Activated CD8-positive, alpha-beta T cell treated with anti-CD3 and anti-CD28 coated beads, Interleukin-2, amount 10 ng/mL, durations not matched to agents 7 days and 5 days (primary cell): ENCODE data around the gene SERINC3. TPM values are rescaled to one million over a fixed set of nuclear protein-coding genes. Genes with fewer than 3 reads are reported as not detected.

Source experiments
- ATAC-seq: fragments of 150-1000 bp; cut with Tn5 transposase; one replicate; pipeline ENCODE4 v1.10.0; 2021; ENCODE audit warnings: moderate library complexity
- CTCF ChIA-PET: fragments of 350-600 bp; sonication (Branson Sonifier 250); formaldehyde crosslinking; loops from one replicate; lab custom pipeline; 2021; ENCODE audit warnings: antibody characterized with exemption; lab: Charles Lee
- POLR2A ChIA-PET: fragments of 350-600 bp; sonication (Branson Sonifier 250); formaldehyde crosslinking; loops from one replicate; lab custom pipeline; 2021; ENCODE audit warnings: antibody characterized with exemption; lab: Charles Lee
- DNase-seq: peaks from one replicate; pipeline ENCODE4 v3.0.0-alpha.2; 2020
- H3K27ac Mint-ChIP-seq: one replicate; pipeline ENCODE4 v1.8.0; 2021; ENCODE audit warnings: mild to moderate bottlenecking, mixed read lengths
- H3K27me3 Mint-ChIP-seq: one replicate; pipeline ENCODE4 v1.8.0; 2021; ENCODE audit warnings: low read depth, mixed read lengths
- H3K36me3 Mint-ChIP-seq: one replicate; pipeline ENCODE4 v1.8.0; 2021; ENCODE audit warnings: low read depth, mixed read lengths
- H3K4me1 Mint-ChIP-seq: one replicate; pipeline ENCODE4 v1.8.0; 2021; ENCODE audit warnings: low read depth, mixed read lengths
- H3K4me3 Mint-ChIP-seq: one replicate; pipeline ENCODE4 v1.8.0; 2021; ENCODE audit warnings: mild to moderate bottlenecking, mixed read lengths
- H3K9me3 Mint-ChIP-seq: one replicate; pipeline ENCODE4 v1.8.0; 2022; ENCODE audit warnings: mixed read lengths; ENCODE audit not compliant: insufficient read depth
- total RNA-seq, 2 experiments: library from RNA; stranded (reverse); gene quantifications; one replicate each; pipeline ENCODE4 v1.2.3, GENCODE V29; 2021

SERINC3 gene
- total RNA-seq, 2 experiments from 2014 or later: 56.3 to 57.8 TPM

GRCh38 chr20:44461803-44462174, 60.1 kb downstream of the SERINC3 start:
- H3K27ac Mint-ChIP-seq: no peak overlapping the region
- H3K4me3 Mint-ChIP-seq: no peak overlapping the region
- DNase-seq (no peak), ATAC-seq (no peak)
- ChIA-PET POLR2A (interaction anchor here (1.2 kb wide), 1 partner anchor 14 kb away, joined by 3 read pairs; no protein-coding TSS in a partner anchor), CTCF (interaction anchor here (0.9 to 2.3 kb wide), 8 partner anchors 10 to 246 kb away, joined by 3 to 15 read pairs (median 5); no protein-coding TSS in a partner anchor)
- no peaks in the 10 kb centered on the region for H3K36me3 Mint-ChIP-seq
- no peaks in the 10 kb centered on the region for H3K4me1 Mint-ChIP-seq
- H3K27me3 Mint-ChIP-seq: no peaks in the 10 kb centered on the region
- no peaks in the 10 kb centered on the region for H3K9me3 Mint-ChIP-seq

DNA sequence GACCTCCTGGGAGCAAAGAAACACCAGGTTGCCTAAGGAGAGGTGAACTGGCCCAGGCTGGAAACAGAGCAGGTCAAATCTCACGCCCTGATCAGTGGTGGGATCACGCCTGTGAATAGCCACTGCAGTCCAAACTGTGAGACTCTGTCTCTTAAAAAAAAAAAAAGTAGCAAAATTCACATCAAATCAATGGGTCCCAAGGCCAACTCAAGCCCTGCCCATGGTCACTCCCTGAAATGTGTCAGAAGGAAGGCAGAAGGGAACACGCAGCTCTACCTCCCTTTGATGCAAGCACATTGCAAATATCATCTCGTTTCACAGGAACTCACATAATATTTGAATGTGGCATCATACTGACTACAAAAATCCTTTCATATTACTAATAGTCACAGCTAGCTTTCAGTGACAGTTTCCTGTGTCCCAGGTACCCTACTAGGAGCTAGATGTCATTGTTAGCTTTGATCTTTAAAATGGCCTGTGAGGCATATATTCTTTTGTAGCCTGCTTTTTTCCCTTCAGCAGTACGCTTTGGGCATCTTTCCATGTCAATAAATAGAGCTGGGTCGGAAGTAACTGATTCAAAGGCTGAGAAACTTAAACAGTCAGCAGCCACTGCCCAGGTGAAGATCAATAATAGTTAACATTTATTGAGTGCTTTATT, 60.6 kb downstream of the SERINC3 start:
- Mint-ChIP-seq H3K27me3 (no peaks in the 10 kb centered on the region), H3K27ac (no peak overlapping the region), H3K36me3 (no peaks in the 10 kb centered on the region), H3K9me3 (no peaks in the 10 kb centered on the region), H3K4me1 (no peaks in the 10 kb centered on the region), H3K4me3 (no peak overlapping the region)
- CTCF ChIA-PET: interaction anchor here (0.9 to 2.3 kb wide), 8 partner anchors 11 to 245 kb away, joined by 3 to 15 read pairs (median 5); no protein-coding TSS in a partner anchor
- ATAC-seq: no peak
- no peak for DNase-seq
- POLR2A ChIA-PET: interaction anchor here (0.6 to 1.2 kb wide), 2 partner anchors 14 to 152 kb away, joined by 3 read pairs; no protein-coding TSS in a partner anchor

- POLR2A ChIA-PET: interaction anchor here (0.6 to 1.2 kb wide), 2 partner anchors 15 to 152 kb away, joined by 3 read pairs; no protein-coding TSS in a partner anchor
- CTCF ChIA-PET: interaction anchor here (1.0 to 2.3 kb wide), 5 partner anchors 75 to 246 kb away, joined by 4 to 15 read pairs (median 4); no protein-coding TSS in a partner anchor
- Mint-ChIP-seq H3K36me3 (no peaks in the 10 kb centered on the region), H3K27ac (no peak overlapping the region), H3K4me1 (no peaks in the 10 kb centered on the region), H3K27me3 (no peaks in the 10 kb centered on the region), H3K9me3 (no peaks in the 10 kb centered on the region), H3K4me3 (no peak overlapping the region)
- ATAC-seq (no peak), DNase-seq (no peak)
Measured at GRCh38 chr20:44460795-44461141, 61.1 kb downstream of the SERINC3 start.

- no peaks in the 10 kb centered on the region for H3K27me3 Mint-ChIP-seq
- H3K27ac Mint-ChIP-seq: no peak overlapping the region
- no peak for DNase-seq
- CTCF ChIA-PET: interaction anchor here (0.8 to 1.4 kb wide), 3 partner anchors 39 to 247 kb away, joined by 3 to 4 read pairs (median 3); no protein-coding TSS in a partner anchor
- H3K4me3 Mint-ChIP-seq: no peak overlapping the region
- POLR2A ChIA-PET: no interaction called here
- H3K4me1 Mint-ChIP-seq: no peaks in the 10 kb centered on the region
- ATAC-seq: no peak
- H3K36me3 Mint-ChIP-seq: no peaks in the 10 kb centered on the region
- H3K9me3 Mint-ChIP-seq: no peaks in the 10 kb centered on the region
Measured at GRCh38 chr20:44459271-44459670, 62.6 kb downstream of the SERINC3 start.

- Mint-ChIP-seq H3K4me3 (no peak overlapping the region), H3K27me3 (no peaks in the 10 kb centered on the region), H3K27ac (no peak overlapping the region), H3K9me3 (no peaks in the 10 kb centered on the region), H3K4me1 (no peaks in the 10 kb centered on the region), H3K36me3 (no peaks in the 10 kb centered on the region)
- POLR2A ChIA-PET: no interaction called here
- CTCF ChIA-PET: no interaction called here
- ATAC-seq (no peak), DNase-seq (no peak)
Measured at GRCh38 chr20:44457016-44457415, 64.9 kb downstream of the SERINC3 start.

GRCh38 chr20:44456611-44457010, 65.3 kb downstream of the SERINC3 start:
- no peaks in the 10 kb centered on the region for H3K9me3 Mint-ChIP-seq
- H3K27ac Mint-ChIP-seq: no peak overlapping the region
- DNase-seq: no peak
- no peaks in the 10 kb centered on the region for H3K27me3 Mint-ChIP-seq
- no peaks in the 10 kb centered on the region for H3K4me1 Mint-ChIP-seq
- POLR2A ChIA-PET: no interaction called here
- CTCF ChIA-PET: no interaction called here
- H3K36me3 Mint-ChIP-seq: no peaks in the 10 kb centered on the region
- no peak overlapping the region for H3K4me3 Mint-ChIP-seq
- ATAC-seq: no peak

DNA sequence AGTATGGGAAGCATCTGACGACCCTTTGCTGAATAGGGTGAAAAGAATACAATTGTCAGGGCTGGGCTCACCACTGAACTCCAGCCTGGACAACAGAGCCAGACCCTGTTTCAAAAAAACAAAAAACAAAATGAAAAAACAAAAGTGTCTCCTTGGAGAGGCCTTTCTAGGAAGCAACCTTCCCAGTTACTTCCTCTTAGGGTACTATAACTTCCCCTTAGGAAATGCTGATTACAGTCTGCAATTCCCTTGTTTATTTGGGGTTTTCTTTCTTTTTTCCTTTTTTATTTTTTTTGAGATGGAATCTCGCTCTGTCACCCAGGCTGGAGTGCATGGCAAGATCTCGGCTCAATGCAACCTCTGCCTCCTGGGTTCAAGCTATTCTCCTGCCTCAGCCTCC, 66.7 kb downstream of the SERINC3 start:
- Mint-ChIP-seq H3K4me3 (no peak overlapping the region), H3K36me3 (no peaks in the 10 kb centered on the region), H3K27me3 (no peaks in the 10 kb centered on the region), H3K27ac (no peak overlapping the region), H3K4me1 (no peaks in the 10 kb centered on the region), H3K9me3 (no peaks in the 10 kb centered on the region)
- ChIA-PET POLR2A (no interaction called here), CTCF (no interaction called here)
- ATAC-seq (no peak), DNase-seq (no peak)

GRCh38 chr20:44454306-44454963, 67.4 kb downstream of the SERINC3 start:
- Mint-ChIP-seq H3K27ac (no peak overlapping the region), H3K36me3 (no peaks in the 10 kb centered on the region), H3K4me1 (no peaks in the 10 kb centered on the region), H3K4me3 (no peak overlapping the region), H3K9me3 (no peaks in the 10 kb centered on the region), H3K27me3 (no peaks in the 10 kb centered on the region)
- DNase-seq (no peak), ATAC-seq (no peak)
- ChIA-PET CTCF (no interaction called here), POLR2A (no interaction called here)

- Mint-ChIP-seq H3K4me3 (no peak overlapping the region), H3K27ac (no peak overlapping the region), H3K36me3 (no peaks in the 10 kb centered on the region), H3K4me1 (no peaks in the 10 kb centered on the region), H3K9me3 (no peaks in the 10 kb centered on the region), H3K27me3 (peaks cover 3% of the 10 kb centered on the region)
- DNase-seq (no peak), ATAC-seq (no peak)
- ChIA-PET POLR2A (no interaction called here), CTCF (interaction anchor here (1.3 kb wide), 1 partner anchor 296 kb away, joined by 4 read pairs; no protein-coding TSS in a partner anchor)
Measured at GRCh38 chr20:44450903-44451450, 70.9 kb downstream of the SERINC3 start.

GRCh38 chr20:44450281-44450889, 71.5 kb downstream of the SERINC3 start:
- no peak overlapping the region for H3K27ac Mint-ChIP-seq
- ATAC-seq: no peak
- CTCF ChIA-PET: interaction anchor here (1.0 to 1.6 kb wide), 4 partner anchors 11 to 297 kb away, joined by 3 to 6 read pairs (median 4); no protein-coding TSS in a partner anchor

GRCh38 chr20:44449864-44450263, 72.0 kb downstream of the SERINC3 start:
- Mint-ChIP-seq H3K4me1 (no peaks in the 10 kb centered on the region), H3K27me3 (peaks cover 3% of the 10 kb centered on the region), H3K9me3 (no peaks in the 10 kb centered on the region), H3K4me3 (no peak overlapping the region), H3K36me3 (no peaks in the 10 kb centered on the region), H3K27ac (no peak overlapping the region)
- POLR2A ChIA-PET: interaction anchor here (0.5 kb wide), 1 partner anchor 12 kb away, joined by 4 read pairs; no protein-coding TSS in a partner anchor
- DNase-seq: no peak
- CTCF ChIA-PET: interaction anchor here (1.0 to 1.6 kb wide), 4 partner anchors 12 to 297 kb away, joined by 3 to 6 read pairs (median 4); no protein-coding TSS in a partner anchor
- ATAC-seq: no peak

More at GRCh38 chr20:44450281-44450889, 71.5 kb downstream of the SERINC3 start:
- no peak for DNase-seq
- Mint-ChIP-seq H3K36me3 (no peaks in the 10 kb centered on the region), H3K9me3 (no peaks in the 10 kb centered on the region), H3K27me3 (peaks cover 3% of the 10 kb centered on the region), H3K4me3 (no peak overlapping the region), H3K4me1 (no peaks in the 10 kb centered on the region)
- POLR2A ChIA-PET: interaction anchor here (0.5 kb wide), 1 partner anchor 12 kb away, joined by 4 read pairs; no protein-coding TSS in a partner anchor
